SK-N-SH treated with all-trans-retinoic acid at 6 μM for 48 hours (cell line): ENCODE measurements around the gene RAB25.

Experiments used
- ARNTL ChIP-seq: fragments of 450-650 bp; formaldehyde crosslinking; IDR thresholded peaks from 2 replicates; pipeline ENCODE4 v1.5.0; 2020; ENCODE audit warnings: low read depth, mild to moderate bottlenecking, moderate library complexity, borderline replicate concordance
- CREB5 ChIP-seq: fragments of 250-450 bp; sonication (Bioruptor Pico); IDR thresholded peaks from 2 replicates; pipeline ENCODE4 v1.5.1; 2020; ENCODE audit warnings: low read depth, mild to moderate bottlenecking, moderate library complexity
- CSDC2 ChIP-seq: fragments of 250-450 bp; sonication (Bioruptor Pico); IDR thresholded peaks from 2 replicates; pipeline ENCODE4 v1.5.0; 2020; ENCODE audit warnings: mild to moderate bottlenecking, moderate library complexity
- CSRNP3 ChIP-seq: fragments of 250-450 bp; sonication (Bioruptor Pico); IDR thresholded peaks from 2 replicates; pipeline ENCODE4 v1.5.1; 2021; ENCODE audit warnings: mild to moderate bottlenecking, moderate library complexity
- ISL1 ChIP-seq: fragments of 250-450 bp; sonication (Bioruptor Pico); IDR thresholded peaks from 2 replicates; pipeline ENCODE4 v2.1.2; 2022; ENCODE audit warnings: mild to moderate bottlenecking, moderate library complexity
- PATZ1 ChIP-seq: fragments of 250-450 bp; sonication (Bioruptor Pico); IDR thresholded peaks from 2 replicates; pipeline ENCODE4 v1.8.0; 2020; ENCODE audit warnings: mild to moderate bottlenecking, moderate library complexity, borderline replicate concordance
- RARB ChIP-seq: fragments of 250-450 bp; sonication (Bioruptor Pico); IDR thresholded peaks from 2 replicates; pipeline ENCODE4 v1.8.0; 2021; ENCODE audit warnings: mild to moderate bottlenecking, moderate library complexity
- TCF4 ChIP-seq: fragments of 250-450 bp; sonication (Bioruptor Pico); IDR thresholded peaks from 2 replicates; pipeline ENCODE4 v1.8.0; 2021; ENCODE audit warnings: mild to moderate bottlenecking, moderate library complexity, borderline replicate concordance
- TOX ChIP-seq: fragments of 250-450 bp; sonication (Bioruptor Pico); IDR thresholded peaks from 2 replicates; pipeline ENCODE4 v1.8.0; 2021; ENCODE audit warnings: mild to moderate bottlenecking, moderate library complexity, borderline replicate concordance
- ZFP3 ChIP-seq: fragments of 250-450 bp; sonication (Bioruptor Pico); IDR thresholded peaks from 2 replicates; pipeline ENCODE4 v1.5.0; 2020; ENCODE audit warnings: mild to moderate bottlenecking, moderate library complexity
- ZFP30 ChIP-seq: fragments of 450-650 bp; formaldehyde crosslinking; IDR thresholded peaks from 2 replicates; pipeline ENCODE4 v1.5.0; 2022; ENCODE audit warnings: mild to moderate bottlenecking, moderate library complexity
- ZNF565 ChIP-seq: fragments of 450-650 bp; formaldehyde crosslinking; conservative IDR thresholded peaks from 2 replicates; pipeline ENCODE4 v1.5.0; 2020; ENCODE audit warnings: low read depth, mild to moderate bottlenecking, moderate library complexity
- ZNF70 ChIP-seq: fragments of 450-650 bp; formaldehyde crosslinking; IDR thresholded peaks from 2 replicates; pipeline ENCODE4 v1.5.0; 2020; ENCODE audit warnings: mild to moderate bottlenecking, moderate library complexity

GRCh38 chr1:156064615-156065014 lies 3.7 kb downstream of the RAB25 start:
- TF ChIP-seq RARB: no peak
- no peak for TF ChIP-seq CSDC2 (CRISPR knock-in tag)
- no peak for TF ChIP-seq TOX (CRISPR knock-in tag)
- TF ChIP-seq ARNTL: no peak
- TF ChIP-seq ZFP30 (CRISPR knock-in tag): no peak
- no peak for TF ChIP-seq ZNF565 (CRISPR knock-in tag)
- TF ChIP-seq PATZ1 (CRISPR knock-in tag): no peak
- no peak for TF ChIP-seq CREB5 (CRISPR knock-in tag)
- no peak for TF ChIP-seq TCF4 (CRISPR knock-in tag)
- TF ChIP-seq ZNF70: no peak
- no peak for TF ChIP-seq ZFP3
- TF ChIP-seq ISL1 (CRISPR knock-in tag): no peak
- TF ChIP-seq CSRNP3: no peak
